Thoracic aorta (tissue), 2 donors: ENCODE results near the gene PWWP2B. TPM values are rescaled to one million over a fixed set of nuclear protein-coding genes. Genes with fewer than 3 reads are reported as not detected.
"Not testable (repeated sequence)": the region's sequence is repeated elsewhere in the genome, so short reads cannot be mapped to it uniquely, and the experiment has no call there.

Source experiments
- ATAC-seq: fragments of 150-250 bp; one replicate; pipeline ENCODE4 v1.8.0; 2017; ENCODE audit warnings: low read depth; ENCODE audit not compliant: insufficient number of reproducible peaks, low FRiP score
- DNase-seq: peaks from one replicate; pipeline ENCODE4 v3.0.0-alpha.2; 2020; ENCODE audit warnings: low spot score
- H3K27ac ChIP-seq, 2 donors: fragments of 200-600 bp; sonication (generic); 1 replicate in 1 of 2; 2 replicates in 1 of 2; pipeline ENCODE4 v1.5.1; 2016; ENCODE audit warnings: mild to moderate bottlenecking in 2 of 2, moderate library complexity in 2 of 2
- H3K27me3 ChIP-seq: fragments of 200-600 bp; sonication (generic); replicated peaks from 2 replicates; pipeline ENCODE4 v1.6.0; 2016; ENCODE audit warnings: mild to moderate bottlenecking; ENCODE audit not compliant: insufficient read depth
- H3K36me3 ChIP-seq: fragments of 200-600 bp; sonication (generic); one replicate; pipeline ENCODE4 v1.5.1; 2016
- H3K4me1 ChIP-seq, 2 donors: fragments of 200-600 bp; sonication (generic); 1 replicate in 1 of 2; 2 replicates in 1 of 2; pipeline versions ENCODE4 v1.5.1 to v1.6.0; 2016; ENCODE audit warnings: low read depth in 2 of 2, mild to moderate bottlenecking in 1 of 2; ENCODE audit not compliant: control insufficient read depth in 1 of 2
- H3K4me3 ChIP-seq: fragments of 200-600 bp; sonication (generic); 2 replicates; pipeline ENCODE4 v1.5.1; 2016; ENCODE audit warnings: mild to moderate bottlenecking
- H3K9me3 ChIP-seq: fragments of 200-600 bp; sonication (generic); 2 replicates; pipeline ENCODE4 v1.5.1; 2016
- total RNA-seq, 2 donors: library from RNA; depleted of rRNA; stranded (reverse); fragments of >200 nt; gene quantifications; one replicate each; pipeline versions ENCODE4 v1.1.0 to v1.2.3, GENCODE V29; 2016
- TF ChIP-seq, protein P1 (sequence below): fragments of 200-600 bp; sonication (generic); IDR thresholded peaks from one replicate; pipeline ENCODE4 v1.5.1; 2019; ENCODE audit warnings: antibody characterized with exemption

The PWWP2B gene
- total RNA-seq, 2 donors from 2014 or later: 5.3 to 7.8 TPM

DNA sequence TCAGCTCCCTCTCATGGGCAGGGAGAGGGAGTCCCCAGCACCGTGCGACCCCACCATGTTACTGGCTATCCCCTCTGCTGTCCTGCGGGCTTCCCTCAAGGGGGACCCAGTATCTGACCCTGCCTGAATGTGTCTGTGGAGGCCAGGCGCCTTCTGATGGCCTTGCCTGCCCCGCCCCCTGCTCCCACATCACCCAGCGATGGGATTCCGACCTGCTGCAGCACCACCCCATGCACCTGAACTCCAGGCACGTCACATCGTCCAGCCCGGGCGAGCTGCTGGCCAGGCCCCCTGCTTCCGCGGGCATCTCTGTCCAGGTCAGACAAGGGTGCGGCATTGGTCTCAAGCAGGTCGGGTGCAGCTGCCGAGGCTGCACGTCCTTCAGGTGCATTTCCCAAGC is 46.1 kb upstream of the PWWP2B start:
- H3K27me3 ChIP-seq: no peaks in the 10 kb centered on the region
- no peaks in the 10 kb centered on the region for H3K4me1 ChIP-seq
- no peak overlapping the region for H3K4me3 ChIP-seq
- TF ChIP-seq, protein P1, sequence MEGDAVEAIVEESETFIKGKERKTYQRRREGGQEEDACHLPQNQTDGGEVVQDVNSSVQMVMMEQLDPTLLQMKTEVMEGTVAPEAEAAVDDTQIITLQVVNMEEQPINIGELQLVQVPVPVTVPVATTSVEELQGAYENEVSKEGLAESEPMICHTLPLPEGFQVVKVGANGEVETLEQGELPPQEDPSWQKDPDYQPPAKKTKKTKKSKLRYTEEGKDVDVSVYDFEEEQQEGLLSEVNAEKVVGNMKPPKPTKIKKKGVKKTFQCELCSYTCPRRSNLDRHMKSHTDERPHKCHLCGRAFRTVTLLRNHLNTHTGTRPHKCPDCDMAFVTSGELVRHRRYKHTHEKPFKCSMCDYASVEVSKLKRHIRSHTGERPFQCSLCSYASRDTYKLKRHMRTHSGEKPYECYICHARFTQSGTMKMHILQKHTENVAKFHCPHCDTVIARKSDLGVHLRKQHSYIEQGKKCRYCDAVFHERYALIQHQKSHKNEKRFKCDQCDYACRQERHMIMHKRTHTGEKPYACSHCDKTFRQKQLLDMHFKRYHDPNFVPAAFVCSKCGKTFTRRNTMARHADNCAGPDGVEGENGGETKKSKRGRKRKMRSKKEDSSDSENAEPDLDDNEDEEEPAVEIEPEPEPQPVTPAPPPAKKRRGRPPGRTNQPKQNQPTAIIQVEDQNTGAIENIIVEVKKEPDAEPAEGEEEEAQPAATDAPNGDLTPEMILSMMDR: no peak
- no peak for DNase-seq
- H3K27ac ChIP-seq: no peak overlapping the region
- no peak for ATAC-seq
- no peaks in the 10 kb centered on the region for H3K36me3 ChIP-seq
- no peaks in the 10 kb centered on the region for H3K9me3 ChIP-seq

DNA sequence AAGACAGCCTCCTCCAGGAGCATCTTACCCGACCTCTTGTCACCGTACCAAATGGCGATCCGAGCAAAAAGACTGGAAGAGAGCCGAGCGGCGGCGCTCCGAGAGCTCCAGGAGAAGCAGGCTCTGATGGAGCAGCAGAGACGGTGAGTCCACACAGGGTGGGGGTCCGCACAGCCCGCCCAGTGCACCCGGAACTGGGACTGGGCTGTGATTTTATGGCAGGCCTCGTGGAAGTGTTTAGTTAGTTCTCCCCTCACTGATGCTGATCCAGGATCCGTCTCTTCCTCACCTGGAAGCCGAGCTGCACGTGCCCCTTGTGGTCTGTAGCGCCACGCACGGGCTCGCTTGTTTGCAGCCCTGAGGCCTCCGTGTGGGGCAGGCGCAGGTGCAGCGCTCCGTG is 45.4 kb upstream of the PWWP2B start:
- no peak for ATAC-seq
- Histone ChIP-seq H3K4me3 (no peak overlapping the region), H3K9me3 (no peaks in the 10 kb centered on the region), H3K36me3 (no peaks in the 10 kb centered on the region), H3K27ac (no peak overlapping the region), H3K4me1 (no peaks in the 10 kb centered on the region), H3K27me3 (no peaks in the 10 kb centered on the region)
- DNase-seq: no peak
- TF ChIP-seq, protein P1: no peak

DNA sequence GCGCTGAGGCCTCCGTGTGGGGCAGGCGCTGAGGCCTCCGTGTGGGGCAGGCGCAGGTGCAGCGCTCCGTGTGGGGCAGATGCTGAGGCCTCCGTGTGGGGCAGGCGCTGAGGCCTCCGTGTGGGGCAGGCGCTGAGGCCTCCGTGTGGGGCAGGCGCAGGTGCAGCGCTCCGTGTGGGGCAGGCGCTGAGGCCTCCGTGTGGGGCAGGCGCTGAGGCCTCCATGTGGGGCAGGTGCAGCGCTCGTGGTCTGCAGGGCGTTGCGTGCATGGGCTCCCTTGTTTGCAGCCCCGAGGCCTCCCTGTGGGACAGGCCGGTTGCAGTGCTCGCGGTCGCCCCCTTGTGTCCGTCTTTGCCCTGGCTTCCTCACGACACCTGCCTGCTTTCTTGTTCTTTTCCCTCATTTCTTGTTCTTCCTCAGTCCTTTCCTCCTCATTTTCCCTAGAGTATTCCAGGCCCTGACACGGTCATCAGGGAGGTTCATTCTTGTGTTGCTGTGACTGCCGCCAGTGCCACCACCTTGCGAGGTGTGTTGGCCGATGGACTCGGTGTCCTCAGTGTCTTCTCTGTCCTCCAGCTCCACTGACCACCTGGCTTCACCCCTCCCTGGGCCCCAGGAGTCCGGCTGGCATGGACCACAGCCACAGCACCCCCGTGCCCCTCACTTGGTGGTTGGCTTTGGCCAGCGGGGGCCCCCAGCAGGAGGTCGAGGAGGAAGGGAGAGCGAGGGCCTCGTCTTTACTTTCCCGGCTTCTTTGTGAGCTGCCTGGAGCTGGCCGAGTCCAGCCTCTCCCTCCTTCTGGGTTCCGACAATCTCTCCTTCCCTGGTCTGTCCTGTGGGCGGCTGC is 44.3 kb upstream of the PWWP2B start:
- TF ChIP-seq, protein P1: peak; percentile 68
- not testable (repeated sequence) for ATAC-seq, H3K9me3 ChIP-seq, H3K27ac ChIP-seq, H3K4me1 ChIP-seq, H3K36me3 ChIP-seq, H3K4me3 ChIP-seq, H3K27me3 ChIP-seq, DNase-seq

DNA sequence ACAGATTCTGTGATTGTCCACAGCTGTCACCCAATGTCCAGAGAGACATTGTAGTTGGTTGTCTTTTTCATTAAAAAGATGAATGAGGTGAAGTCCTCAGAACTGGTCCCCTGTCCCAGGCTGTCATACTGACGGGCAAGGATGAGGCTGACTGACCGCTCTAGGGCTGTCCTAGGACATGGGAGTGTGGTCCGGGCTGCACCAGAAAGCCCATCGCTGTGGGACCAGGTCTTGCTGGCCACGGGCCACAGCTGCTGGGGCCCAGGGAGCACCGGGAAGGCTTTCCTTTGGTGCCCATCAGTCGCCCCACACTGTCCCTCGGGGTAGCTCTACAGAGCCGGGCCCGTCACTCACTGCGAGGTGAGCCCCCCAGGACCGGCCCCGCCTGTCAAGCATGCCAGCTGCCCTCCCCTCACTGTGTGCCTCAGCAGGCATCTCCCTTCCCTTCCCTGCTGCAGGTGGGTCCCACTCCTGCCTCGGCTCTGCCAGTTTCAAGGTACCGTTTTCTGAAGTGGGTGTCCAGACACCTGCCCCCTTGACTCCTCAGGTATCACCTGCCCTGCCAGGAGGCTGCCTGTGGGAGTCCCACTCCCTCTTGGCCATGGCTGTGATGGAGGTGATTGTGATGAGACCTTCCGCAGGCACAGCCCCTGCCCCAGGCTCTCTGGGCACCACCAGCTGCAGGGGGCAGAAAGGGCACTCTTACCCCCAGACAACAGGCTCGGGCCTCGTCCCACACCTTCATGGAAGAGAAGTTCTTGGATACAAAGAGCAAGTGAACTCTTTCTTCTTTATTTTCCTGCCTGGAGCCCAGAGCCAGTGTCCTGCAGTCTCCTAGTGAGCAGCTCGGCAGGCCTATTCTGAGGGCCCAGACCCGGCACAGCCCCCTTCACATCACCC is 43.3 kb upstream of the PWWP2B start:
- DNase-seq (no peak), ATAC-seq (no peak)
- Histone ChIP-seq H3K4me3 (no peak overlapping the region), H3K27ac (no peak overlapping the region), H3K27me3 (no peaks in the 10 kb centered on the region), H3K4me1 (no peaks in the 10 kb centered on the region), H3K36me3 (no peaks in the 10 kb centered on the region), H3K9me3 (no peaks in the 10 kb centered on the region)
- TF ChIP-seq, protein P1: no peak
